ENCODE measurements around the gene GNE. TPM values are rescaled to one million over a fixed set of nuclear protein-coding genes. Genes with fewer than 3 reads are reported as not detected.
A peak's percentile ranks its signal among the peaks of the same experiment; 100 is the strongest.

Gene GNE
- total and polyA plus RNA-seq, 2 of the 13 experiments (the other 11 are each of a cell fraction or from before 2014, with no cell fraction given): 16.1 to 24.1 TPM

- TF ChIP-seq ZSCAN21 (CRISPR knock-in tag; IDR thresholded peaks at IDR 0.05; ENCODE audit: borderline replicate concordance): peak; percentile 63; the same call in 1 of the 2 replicates
- 0 out of 2 replicates have a peak, but pooled peaks have one; percentile 35 for TF ChIP-seq HNF1B (CRISPR knock-in tag; IDR thresholded peaks at IDR 0.05)
- TF ChIP-seq THAP11 (CRISPR knock-in tag; IDR thresholded peaks at IDR 0.05): peak; percentile 81
- TF ChIP-seq SPEN (CRISPR knock-in tag; IDR thresholded peaks at IDR 0.05; ENCODE audit: low read depth): peak; percentile 84
- TF ChIP-seq REL (CRISPR knock-in tag; conservative IDR thresholded peaks at IDR 0.05): no peak
- TF ChIP-seq NBN (conservative IDR thresholded peaks at IDR 0.05): no peak
- TF ChIP-seq HOXA3 (CRISPR knock-in tag; IDR thresholded peaks at IDR 0.05): peak; percentile 69
- TF ChIP-seq ZNF629 (CRISPR knock-in tag; conservative IDR thresholded peaks at IDR 0.05): 0 out of 2 replicates have a peak, but pooled peaks have one; percentile 36
- peak; percentile 41 for TF ChIP-seq USF2 (IDR thresholded peaks at IDR 0.05; ENCODE audit: low read depth, low read length)
- peak; percentile 78 for TF ChIP-seq USF2 (CRISPR knock-in tag; IDR thresholded peaks at IDR 0.05; ENCODE audit: borderline replicate concordance)
- TF ChIP-seq ZNF777 (CRISPR knock-in tag; IDR thresholded peaks at IDR 0.05): peak; percentile 72
- TF ChIP-seq TFAP4 (IDR thresholded peaks at IDR 0.05; ENCODE audit: borderline replicate concordance, low read depth): no peak
- TF ChIP-seq ZBTB26 (CRISPR knock-in tag; IDR thresholded peaks at IDR 0.05; ENCODE audit: borderline replicate concordance): peak; percentile 34; the same call in 1 of the 2 replicates
- 0 out of 2 replicates have a peak, but pooled peaks have one; percentile 45 for TF ChIP-seq ZNF451 (CRISPR knock-in tag; IDR thresholded peaks at IDR 0.05)
- 0 out of 2 replicates have a peak, but pooled peaks have one; percentile 6 for TF ChIP-seq PPARG (CRISPR knock-in tag; conservative IDR thresholded peaks at IDR 0.05)
- TF ChIP-seq HMGXB3 (CRISPR knock-in tag; IDR thresholded peaks at IDR 0.05; ENCODE audit: borderline replicate concordance): peak; percentile 83
- TF ChIP-seq ZNF720 (CRISPR knock-in tag; IDR thresholded peaks at IDR 0.05): no peak
Measured at GRCh38 chr9:36190388-36191289, 67.6 kb downstream of the GNE start, which contains the start of gene CLTA (continued).
